HG03060 (cell line): Measurements from ENCODE around the gene PIGT.
A peak's percentile ranks its signal among the peaks of the same experiment; 100 is the strongest.

ENCODE experiments used
- ATAC-seq: cut with Tn5 transposase; IDR thresholded peaks from one replicate; pipeline ENCODE4 v1.9.1; 2021; ENCODE audit warnings: low read depth, moderate number of reproducible peaks; ENCODE audit not compliant: unreplicated experiment

PIGT gene

DNA sequence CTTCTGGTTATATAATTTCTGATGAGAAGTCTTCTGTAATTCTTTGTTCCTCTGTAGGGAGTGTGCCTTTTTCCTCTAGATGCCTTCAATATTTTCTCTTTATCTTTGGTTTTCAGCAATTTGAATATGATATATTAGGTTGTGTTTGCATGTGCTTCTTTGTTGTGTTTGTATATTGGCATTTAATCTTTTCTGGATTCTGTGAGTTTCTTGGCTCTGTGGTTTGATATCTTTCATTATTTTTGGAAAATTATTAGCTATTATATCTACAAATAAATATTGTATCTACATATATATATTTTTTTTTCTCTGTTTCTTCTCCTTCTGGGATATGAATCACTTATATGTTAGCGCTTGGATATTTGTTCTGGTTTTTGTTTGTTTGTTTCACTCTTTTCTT, 16.9 kb upstream of the PIGT start:
- ATAC-seq, result no peak

DNA sequence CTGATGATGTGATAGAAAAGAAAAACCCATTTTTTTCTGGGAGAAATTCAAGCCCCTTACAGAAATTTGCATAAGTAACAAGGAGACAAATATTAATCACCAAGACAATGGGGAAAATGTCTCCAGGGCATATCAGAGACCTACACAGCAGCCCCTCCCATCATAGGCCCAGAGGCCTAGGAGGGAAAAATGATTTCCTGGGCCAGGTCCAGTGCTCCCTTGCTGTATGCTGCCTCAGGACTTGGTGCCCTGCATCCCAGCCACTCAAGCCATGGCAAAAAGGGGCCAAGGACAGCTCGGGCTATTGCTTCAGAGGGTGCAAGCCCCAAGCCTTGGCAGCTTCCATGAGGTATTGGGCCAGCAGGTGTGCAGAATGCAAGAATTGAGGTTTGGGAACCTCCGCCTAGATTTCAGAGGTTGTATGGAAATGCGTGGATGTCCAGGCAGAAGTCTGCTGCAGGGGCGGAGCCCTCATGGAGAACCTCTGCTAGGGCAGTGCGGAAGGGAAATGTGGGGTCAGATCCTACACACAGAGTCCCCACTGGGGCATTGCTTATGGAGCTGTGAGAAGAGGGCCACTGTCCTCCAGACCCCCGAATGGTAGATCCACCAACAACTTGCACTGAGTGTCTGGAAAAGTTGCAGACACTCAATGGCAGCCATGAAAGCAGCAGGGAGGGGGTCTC, 15.5 kb upstream of the PIGT start:
- ATAC-seq, result no peak

GRCh38 chr20:45402946-45403345, 13.0 kb upstream of the PIGT start:
- ATAC-seq, result no peak

DNA sequence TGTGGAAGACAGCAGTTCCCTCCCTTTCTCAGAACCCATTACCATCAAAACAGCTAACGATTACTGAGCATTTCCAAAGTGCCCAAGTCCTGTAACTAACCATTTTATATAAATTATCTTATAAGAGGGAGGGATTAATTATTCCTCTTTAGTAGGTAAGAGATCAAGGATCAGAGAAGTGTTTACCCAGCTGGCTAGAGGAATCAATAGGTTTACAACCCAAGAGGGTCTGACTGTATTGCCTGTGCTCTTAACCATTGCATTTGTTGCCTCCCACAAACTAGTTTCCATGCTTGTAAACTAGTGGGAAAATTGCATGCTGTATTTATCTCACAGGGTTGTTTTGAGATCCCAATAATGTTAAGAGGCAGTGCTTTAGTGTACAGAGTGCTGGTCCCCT, 11.5 kb upstream of the PIGT start:
- ATAC-seq, result no peak

DNA sequence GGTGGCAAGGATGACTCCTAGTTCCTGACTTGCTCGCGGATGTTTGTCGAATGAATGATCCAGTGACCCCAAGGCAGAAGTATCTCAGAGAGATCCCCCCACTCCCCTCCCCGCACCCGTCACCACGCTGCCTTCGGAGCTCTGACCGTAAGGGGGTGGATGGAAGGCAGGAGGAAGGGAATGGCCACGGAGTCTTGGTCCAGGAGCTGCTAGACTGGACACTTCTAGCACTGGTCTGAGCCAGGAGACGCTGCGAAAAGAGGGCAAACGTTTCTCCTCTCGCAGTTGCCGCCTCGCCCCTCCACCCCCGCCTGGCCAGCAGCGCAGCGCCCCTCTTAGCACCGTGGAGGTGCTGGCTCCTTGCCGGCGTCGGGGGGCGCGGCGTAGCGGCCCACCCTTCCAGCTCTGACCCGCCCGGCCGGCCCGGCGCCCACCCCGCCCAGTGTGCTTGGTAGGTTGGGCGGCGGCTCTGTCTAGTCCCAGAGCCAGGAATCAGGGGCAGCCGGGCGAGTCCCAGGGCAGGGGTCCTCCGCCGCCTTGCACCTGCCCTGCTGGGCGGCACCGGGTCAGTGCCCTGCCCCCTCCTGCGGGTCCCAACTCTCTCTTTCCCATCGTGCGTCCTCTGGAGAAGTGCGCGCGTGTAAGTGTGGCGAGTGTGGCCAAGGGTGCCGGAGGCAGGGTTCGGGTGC, 10.2 kb upstream of the PIGT start:
- ATAC-seq, result no peak

DNA sequence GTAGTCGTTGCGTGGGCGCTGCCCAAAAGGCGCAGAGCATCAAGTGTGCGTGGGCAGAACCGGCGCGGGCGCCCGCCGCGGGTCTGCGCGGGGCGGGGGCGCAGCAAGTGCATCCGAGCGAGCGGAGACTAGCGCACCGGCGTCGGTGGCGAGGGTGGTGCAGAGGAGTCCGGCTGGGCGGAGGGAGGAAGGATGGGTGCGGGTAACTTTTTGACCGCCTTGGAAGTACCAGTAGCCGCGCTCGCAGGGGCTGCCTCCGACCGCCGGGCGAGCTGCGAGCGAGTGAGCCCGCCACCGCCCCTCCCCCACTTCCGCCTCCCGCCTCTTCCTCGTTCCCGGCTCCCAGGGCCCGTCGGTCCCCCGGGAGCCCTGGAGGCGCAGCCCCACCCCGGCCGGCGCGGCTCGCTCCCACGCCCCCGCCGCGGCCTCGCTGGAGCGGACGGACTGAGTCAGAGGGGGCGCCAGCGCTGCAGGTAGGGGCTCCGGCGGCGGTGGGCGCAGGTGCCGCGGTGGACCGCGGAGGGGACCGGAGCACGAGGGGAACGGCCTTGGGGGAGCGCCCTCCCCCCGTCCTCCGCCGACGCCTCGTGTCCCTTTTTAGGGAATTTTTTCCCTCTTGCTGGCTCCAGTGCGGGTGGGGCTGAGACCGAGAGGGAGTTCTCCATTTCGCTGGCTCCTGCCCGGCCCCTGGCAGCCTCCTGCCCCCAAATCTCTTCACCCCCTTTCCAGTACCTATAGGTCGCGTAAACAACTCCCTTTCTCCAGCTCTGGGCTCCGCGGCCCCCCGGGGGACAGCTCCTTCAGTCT, 9.5 kb upstream of the PIGT start:
- ATAC-seq, result no peak

GRCh38 chr20:45407067-45407745, 8.7 kb upstream of the PIGT start:
- ATAC-seq, result no peak

DNA sequence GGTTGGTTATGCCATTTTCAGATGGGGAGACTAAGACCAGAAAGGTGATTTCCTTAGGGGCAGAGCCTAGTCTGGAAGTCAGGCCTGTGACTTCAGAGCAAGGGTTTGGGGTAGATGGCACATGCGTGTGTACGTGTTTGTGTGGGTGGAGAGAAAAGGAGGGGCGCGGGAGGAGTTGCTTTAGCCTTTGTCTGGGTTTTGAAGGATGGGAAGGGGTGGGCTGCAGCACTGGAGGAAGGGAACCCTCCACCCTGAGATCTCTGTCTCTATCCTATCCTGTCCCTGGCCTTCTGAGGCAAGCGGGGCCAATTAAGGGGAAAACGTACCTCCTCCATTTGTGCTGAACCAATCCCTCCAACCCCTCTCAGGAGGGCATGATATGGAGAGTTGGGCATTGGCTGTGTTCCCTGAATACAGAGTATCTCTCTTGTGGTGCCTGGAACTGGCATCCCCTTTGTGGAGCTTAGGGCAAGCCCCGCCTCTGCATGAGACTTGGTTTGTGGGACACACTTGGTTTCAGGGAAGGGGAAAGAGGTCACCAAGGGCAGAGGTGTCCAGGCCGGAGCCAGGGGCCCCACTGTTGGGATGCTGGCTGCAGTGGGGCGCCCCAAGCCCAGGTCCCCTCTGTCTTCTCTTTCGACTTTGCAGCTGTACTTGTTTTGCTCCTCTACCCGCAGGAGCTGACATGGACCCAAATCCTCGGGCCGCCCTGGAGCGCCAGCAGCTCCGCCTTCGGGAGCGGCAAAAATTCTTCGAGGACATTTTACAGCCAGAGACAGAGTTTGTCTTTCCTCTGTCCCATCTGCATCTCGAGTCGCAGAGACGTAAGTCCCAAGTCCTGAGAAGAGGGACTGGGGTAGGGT, 7.9 kb upstream of the PIGT start, which contains the start of gene DBNDD2:
DBNDD2 (plus strand) TSS at position 507 of the 863 bp plus-strand sequence; CDS start at position 686, 179 bp downstream.
- ATAC-seq, result no peak

DNA sequence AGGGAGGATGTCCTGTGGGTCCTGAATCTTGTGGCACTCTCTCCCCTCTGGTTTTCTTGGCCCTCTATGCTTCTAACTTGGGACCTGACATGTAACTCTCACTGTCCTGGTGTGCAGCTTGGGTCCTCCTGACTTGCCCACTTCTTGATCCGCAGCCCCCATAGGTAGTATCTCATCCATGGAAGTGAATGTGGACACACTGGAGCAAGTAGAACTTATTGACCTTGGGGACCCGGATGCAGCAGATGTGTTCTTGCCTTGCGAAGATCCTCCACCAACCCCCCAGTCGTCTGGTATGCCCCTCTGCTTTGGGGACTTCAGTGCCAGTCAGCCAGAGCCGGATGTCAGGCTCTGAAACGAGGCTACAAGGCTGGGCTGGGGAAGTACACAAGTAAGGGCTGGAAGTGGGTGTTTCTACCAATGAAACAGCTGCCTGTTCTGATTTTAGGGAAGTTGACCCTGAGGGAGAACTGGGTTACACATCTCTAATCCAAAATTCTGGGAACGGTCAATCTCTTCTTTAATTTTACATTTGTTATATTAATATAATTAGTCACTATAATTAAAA, 7.2 kb upstream of the PIGT start:
- no peak for ATAC-seq

DNA sequence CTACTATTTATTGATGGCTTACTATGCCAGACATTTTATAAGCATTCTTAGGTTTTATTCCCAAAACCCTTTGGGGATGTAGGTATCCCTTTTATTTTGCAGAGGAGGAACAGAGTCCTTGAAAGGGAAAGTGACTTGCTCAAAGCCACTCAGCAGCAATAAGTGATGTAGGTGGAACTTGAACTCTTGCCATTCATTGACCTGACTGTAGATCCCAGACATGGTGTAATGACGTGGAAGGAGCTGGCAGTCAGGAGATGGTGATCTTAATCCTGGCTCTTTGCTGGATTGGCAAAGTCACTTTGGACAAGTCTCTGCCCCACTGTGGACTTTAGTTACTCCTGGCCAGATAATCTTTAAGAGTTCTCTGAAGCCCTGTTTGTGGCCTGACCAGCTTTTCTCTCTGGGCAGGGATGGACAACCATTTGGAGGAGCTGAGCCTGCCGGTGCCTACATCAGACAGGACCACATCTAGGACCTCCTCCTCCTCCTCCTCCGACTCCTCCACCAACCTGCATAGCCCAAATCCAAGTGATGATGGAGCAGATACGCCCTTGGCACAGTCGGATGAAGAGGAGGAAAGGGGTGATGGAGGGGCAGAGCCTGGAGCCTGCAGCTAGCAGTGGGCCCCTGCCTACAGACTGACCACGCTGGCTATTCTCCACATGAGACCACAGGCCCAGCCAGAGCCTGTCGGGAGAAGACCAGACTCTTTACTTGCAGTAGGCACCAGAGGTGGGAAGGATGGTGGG, 6.2 kb upstream of the PIGT start:
- ATAC-seq, result no peak

DNA sequence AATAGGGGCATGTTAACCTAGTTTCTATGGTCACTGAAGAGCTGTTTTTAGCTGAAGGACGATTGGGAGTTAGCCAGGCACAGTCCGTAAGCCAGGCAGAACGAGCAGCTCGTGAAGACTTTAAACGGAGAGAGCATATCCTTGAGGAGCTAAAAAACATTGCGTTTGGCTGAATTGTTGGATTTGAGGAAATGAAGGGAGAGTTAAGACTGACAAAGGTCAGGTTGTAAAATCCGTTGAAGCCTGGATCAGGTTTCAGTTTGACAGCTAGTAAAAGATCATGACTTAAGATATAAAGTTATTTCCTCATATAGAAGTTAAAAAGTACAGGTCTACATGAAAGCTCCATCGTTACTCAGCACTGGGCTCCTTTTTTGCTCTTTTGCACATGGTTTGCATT, 5.1 kb upstream of the PIGT start:
- no peak for ATAC-seq

- no peak for ATAC-seq
Measured at GRCh38 chr20:45412653-45413052, 3.3 kb upstream of the PIGT start.

DNA sequence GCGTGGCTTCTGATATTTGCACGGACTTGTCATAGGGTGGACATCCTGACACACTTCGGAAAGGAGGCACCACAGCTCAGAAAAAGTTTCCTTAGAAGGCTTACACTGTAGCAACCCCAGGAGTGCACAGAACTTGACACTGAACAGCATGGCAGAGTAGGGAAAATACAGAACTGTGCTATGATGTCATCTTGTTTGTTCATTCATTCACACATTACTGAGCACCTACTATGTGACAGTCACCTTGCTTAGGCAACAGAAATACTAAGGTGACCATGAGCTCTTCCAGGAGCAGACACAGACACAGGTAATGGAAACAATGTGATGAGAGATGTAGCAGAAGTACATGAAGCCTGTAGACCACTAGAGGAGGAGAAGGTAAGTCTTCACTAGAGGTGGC, 2.5 kb upstream of the PIGT start:
- ATAC-seq, result no peak

DNA sequence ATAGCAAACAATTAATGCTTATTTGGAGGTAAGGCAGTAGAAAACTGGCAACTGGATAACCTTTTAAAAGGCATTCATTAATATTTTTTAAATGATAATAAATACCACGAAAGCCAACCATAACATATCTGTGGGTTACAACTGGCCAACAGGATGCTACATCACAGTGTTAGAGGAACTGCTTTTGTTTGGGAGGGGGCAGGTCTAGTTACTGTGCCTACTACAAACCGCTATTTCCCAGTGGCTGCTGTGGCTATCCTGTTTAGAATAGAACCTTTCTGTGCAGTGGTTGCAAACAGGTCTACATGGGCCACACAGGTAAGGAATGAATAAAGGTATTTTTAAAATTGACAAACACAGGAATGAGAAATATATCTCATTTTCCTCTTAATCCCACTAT, 976 bp downstream of the PIGT start:
- no peak for ATAC-seq

DNA sequence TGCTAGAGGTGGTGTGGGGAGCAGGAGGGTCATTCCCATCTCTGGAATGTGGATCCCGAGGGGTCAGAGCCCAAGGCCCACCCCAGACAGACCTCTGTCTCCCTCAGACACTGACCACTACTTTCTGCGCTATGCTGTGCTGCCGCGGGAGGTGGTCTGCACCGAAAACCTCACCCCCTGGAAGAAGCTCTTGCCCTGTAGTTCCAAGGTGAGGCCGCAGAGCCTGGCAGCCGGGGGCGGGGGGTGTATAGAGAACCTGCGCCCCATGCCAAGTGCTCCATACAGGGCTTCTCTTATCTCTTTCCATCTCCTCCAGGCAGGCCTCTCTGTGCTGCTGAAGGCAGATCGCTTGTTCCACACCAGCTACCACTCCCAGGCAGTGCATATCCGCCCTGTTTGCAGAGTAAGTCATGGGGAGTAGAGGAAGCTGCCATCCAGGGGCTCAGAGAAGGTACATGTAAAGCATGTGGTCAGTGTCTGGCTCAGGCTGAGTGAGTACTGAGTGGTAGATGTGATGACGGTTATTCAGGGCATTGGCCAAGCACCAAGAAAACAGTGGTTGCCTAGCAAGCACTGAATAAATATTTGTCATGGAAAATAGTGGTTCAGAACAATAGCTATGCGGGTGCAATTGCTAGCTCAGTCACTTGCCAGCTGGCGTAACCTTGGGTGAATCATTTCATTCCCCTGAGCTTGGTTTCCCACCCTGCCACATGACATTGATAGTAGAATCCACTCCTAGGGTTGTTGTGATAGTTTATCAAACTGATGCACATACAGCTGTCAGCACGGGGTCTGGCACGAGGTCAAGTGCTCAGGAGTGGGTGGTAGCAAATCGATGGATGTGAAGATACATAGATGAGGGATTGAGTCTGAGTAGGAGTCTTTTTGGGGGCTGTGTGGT, 3.5 kb downstream of the PIGT start:
- peak; percentile 87 for ATAC-seq

DNA sequence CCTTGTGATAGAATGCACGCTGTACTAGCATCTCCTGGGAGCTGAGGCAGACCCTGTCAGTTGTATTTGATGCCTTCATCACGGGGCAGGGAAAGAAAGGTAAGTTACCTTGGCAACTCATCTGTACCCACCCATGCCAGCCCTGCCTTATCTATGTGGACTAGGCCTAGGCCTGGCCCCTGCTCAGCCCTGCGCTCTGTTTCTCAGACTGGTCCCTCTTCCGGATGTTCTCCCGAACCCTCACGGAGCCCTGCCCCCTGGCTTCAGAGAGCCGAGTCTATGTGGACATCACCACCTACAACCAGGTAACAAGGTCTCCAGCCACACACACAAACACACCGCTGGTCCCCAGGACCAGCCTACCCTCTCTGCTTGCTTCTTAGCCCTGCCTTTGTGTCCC, 4.2 kb downstream of the PIGT start:
- no peak for ATAC-seq

DNA sequence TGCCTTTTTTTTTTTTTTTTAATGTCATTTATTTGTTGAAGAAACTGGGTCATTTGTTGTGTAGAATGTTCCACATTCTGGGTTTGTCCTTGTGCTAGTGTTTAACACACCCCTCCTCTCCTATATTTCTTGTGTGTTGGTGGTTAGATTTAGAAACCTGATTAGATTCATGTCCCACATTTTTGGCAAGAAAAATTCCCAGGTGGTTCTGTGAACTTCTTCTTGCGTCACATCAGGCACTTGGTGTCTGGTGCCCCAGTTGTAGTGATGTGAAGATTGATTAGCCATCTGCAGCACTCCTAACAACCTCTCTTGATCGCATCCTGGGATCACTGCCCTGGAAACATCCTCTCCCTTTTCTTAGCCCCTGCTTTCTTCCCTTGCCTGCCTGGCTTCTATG, 7.8 kb downstream of the PIGT start:
- ATAC-seq, result no peak

DNA sequence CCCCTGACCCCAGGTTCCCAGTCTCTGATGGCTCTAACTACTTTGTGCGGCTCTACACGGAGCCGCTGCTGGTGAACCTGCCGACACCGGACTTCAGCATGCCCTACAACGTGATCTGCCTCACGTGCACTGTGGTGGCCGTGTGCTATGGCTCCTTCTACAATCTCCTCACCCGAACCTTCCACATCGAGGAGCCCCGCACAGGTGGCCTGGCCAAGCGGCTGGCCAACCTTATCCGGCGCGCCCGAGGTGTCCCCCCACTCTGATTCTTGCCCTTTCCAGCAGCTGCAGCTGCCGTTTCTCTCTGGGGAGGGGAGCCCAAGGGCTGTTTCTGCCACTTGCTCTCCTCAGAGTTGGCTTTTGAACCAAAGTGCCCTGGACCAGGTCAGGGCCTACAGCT, 9.6 kb downstream of the PIGT start:
- ATAC-seq, result no peak
